Measurements from ENCODE around the gene CHD8.
A peak's percentile ranks its signal among the peaks of the same experiment; 100 is the strongest.

Gene CHD8

DNA sequence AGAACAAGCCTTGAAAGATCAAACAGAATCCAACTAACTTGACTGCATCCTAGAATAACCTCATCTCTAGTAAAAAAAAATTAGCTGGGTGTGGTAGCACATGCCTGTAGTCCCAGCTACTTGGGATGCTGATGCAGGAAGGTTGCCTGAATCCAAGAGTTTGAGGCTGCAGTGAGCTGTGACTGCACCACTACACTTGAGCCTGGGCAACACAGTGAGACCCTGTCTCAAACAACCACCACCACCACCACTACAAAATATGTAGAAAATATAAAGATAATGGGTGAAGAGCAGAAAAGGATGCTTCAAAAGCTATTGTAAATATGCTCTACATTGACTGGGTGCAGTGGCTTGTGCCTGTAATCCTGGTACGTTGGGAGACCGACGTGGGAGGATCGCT lies 99.4 kb downstream of the CHD8 start:
- H3K27ac Mint-ChIP-seq, result no peak overlapping the region
- ATAC-seq (no peak), DNase-seq (ENCODE audit: low spot score in 2 of 2) (no peak)
- H3K9me3 Mint-ChIP-seq, result no peaks in the 10 kb centered on the region
- peaks cover 100% of the 10 kb centered on the region for H3K36me3 Mint-ChIP-seq
- no peaks in the 10 kb centered on the region for H3K4me1 Mint-ChIP-seq
- no peak overlapping the region for H3K4me3 Mint-ChIP-seq

DNA sequence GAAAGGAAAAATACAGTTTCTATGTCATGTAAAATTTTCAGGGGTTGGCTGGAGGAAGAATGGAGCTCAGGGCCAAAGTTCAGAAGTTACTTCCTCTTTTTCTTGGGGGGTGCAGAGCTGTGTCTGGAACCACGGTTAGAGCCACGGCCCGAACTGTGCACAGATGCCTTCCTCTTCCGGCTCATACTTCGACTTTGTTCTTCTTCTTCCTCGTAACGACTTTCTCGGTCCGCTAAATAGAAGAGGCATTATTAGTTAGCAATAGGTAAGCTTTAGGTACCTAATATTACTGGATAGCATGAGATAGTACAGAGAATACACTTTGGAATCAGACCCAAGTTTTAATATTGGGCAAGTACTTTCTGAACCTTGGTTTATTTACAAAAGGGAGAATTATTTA lies 103.3 kb downstream of the CHD8 start:
- Mint-ChIP-seq H3K4me3 (no peak overlapping the region), H3K36me3 (peaks cover 79% of the 10 kb centered on the region), H3K9me3 (no peaks in the 10 kb centered on the region), H3K27ac (no peak overlapping the region), H3K4me1 (no peaks in the 10 kb centered on the region)
- no peak for DNase-seq (ENCODE audit: low spot score in 2 of 2)
- ATAC-seq, result no peak

- Mint-ChIP-seq H3K4me3 (no peak overlapping the region), H3K4me1 (no peaks in the 10 kb centered on the region), H3K27ac (peak overlapping the region; percentile 9), H3K9me3 (no peaks in the 10 kb centered on the region), H3K36me3 (peaks cover 58% of the 10 kb centered on the region)
- ATAC-seq (no peak), DNase-seq (ENCODE audit: low spot score in 2 of 2) (no peak)
Measured at GRCh38 chr14:21350539-21350938, 105.4 kb downstream of the CHD8 start.

DNA sequence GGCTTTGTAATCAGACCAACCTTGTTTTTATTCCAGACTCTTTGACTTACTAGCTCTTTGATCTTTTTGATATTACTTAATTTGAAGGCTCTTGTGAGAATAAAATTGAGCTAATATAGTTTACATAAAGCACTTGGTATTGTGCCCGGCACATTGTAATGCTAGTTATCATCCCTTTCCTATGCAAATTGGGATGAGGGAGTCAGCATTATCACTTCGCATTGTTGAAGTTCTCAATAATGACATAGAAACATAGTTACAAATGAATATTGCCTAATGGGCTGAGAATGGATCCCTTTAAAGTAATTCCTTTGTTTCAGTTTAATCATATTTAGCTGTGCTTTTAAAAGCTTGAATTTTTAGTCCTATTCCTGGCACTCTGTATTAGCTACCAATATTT lies 108.7 kb downstream of the CHD8 start:
- peaks cover 25% of the 10 kb centered on the region for H3K36me3 Mint-ChIP-seq
- no peaks in the 10 kb centered on the region for H3K9me3 Mint-ChIP-seq
- DNase-seq (ENCODE audit: low spot score in 2 of 2) (no peak), ATAC-seq (no peak)
- no peak overlapping the region for H3K27ac Mint-ChIP-seq
- H3K4me1 Mint-ChIP-seq, result no peaks in the 10 kb centered on the region
- no peak overlapping the region for H3K4me3 Mint-ChIP-seq

- no peaks in the 10 kb centered on the region for H3K4me1 Mint-ChIP-seq
- no peak overlapping the region for H3K27ac Mint-ChIP-seq
- no peak overlapping the region for H3K4me3 Mint-ChIP-seq
- H3K36me3 Mint-ChIP-seq, result peaks cover 19% of the 10 kb centered on the region
- H3K9me3 Mint-ChIP-seq, result no peaks in the 10 kb centered on the region
- no peak for DNase-seq (ENCODE audit: low spot score in 2 of 2)
- no peak for ATAC-seq
Measured at GRCh38 chr14:21346532-21347135, 109.3 kb downstream of the CHD8 start.

- no peak for ATAC-seq
- no peaks in the 10 kb centered on the region for H3K36me3 Mint-ChIP-seq
- H3K27ac Mint-ChIP-seq, result no peak overlapping the region
- no peak for DNase-seq (ENCODE audit: low spot score in 2 of 2)
- no peaks in the 10 kb centered on the region for H3K4me1 Mint-ChIP-seq
- no peak overlapping the region for H3K4me3 Mint-ChIP-seq
- H3K9me3 Mint-ChIP-seq, result no peaks in the 10 kb centered on the region
Measured at GRCh38 chr14:21343035-21343794, 112.7 kb downstream of the CHD8 start.

Measured in stimulated activated effector memory CD8-positive, alpha-beta T cell treated with anti-CD3 and anti-CD28 coated beads, Interleukin-12 subunit alpha, Interleukin-12 subunit beta, amount 100 ng/mL, for 72 hours (primary cell).